Ovary (tissue), 9 donors: Measurements from ENCODE around the gene KIF11. TPM values are rescaled to one million over a fixed set of nuclear protein-coding genes. Genes with fewer than 3 reads are reported as not detected.
A peak's percentile ranks its signal among the peaks of the same experiment; 100 is the strongest.
"Not testable (repeated sequence)": the region's sequence is repeated elsewhere in the genome, so short reads cannot be mapped to it uniquely, and the experiment has no call there.

Experiments used
- DNase-seq, 5 donors: peaks; one replicate each; pipeline ENCODE4 v3.0.0-alpha.2; 2019 to 2020
- H3K27ac ChIP-seq, 2 donors: fragments of 200-600 bp; one replicate each; pipeline versions ENCODE4 v1.5.1 to v1.8.0; 2019 to 2022
- H3K27me3 ChIP-seq: fragments of 200-600 bp; one replicate; pipeline ENCODE4 v1.8.0; 2022
- H3K36me3 ChIP-seq: fragments of 200-600 bp; sonication (generic); one replicate; pipeline ENCODE4 v1.5.1; 2019
- H3K4me1 ChIP-seq: one replicate; pipeline ENCODE4 v1.8.1; 2013; ENCODE audit warnings: mild to moderate bottlenecking, moderate library complexity; ENCODE audit not compliant: insufficient read depth
- H3K4me3 ChIP-seq: fragments of 200-600 bp; sonication (generic); one replicate; pipeline ENCODE4 v1.5.1; 2017
- H3K9me3 ChIP-seq, 2 donors: fragments of 200-600 bp in 1 of 2; sonication (generic) in 1 of 2; one replicate each; pipeline versions ENCODE4 v1.5.1 to v1.8.1; 2013 to 2019; ENCODE audit warnings: mild to moderate bottlenecking in 1 of 2, moderate library complexity in 1 of 2
- EP300 ChIP-seq: sonication (generic); formaldehyde crosslinking; IDR thresholded peaks from one replicate; pipeline ENCODE4 v1.6.1; 2017; ENCODE audit warnings: antibody characterized with exemption
- POLR2A ChIP-seq: fragments of 450-650 bp; IDR thresholded peaks from one replicate; pipeline ENCODE4 v1.6.1; 2017; ENCODE audit warnings: antibody characterized with exemption, mild to moderate bottlenecking, moderate library complexity
- WGBS, 3 donors: extraction: QIAGEN DNeasy Blood & Tissue Kit in 1 of 3; methylation state at CpG; one replicate each; pipeline versions ENCODE4 v1.1.5 to v1.1.7; 2013 to 2017; 5-methylcytosine and 5-hydroxymethylcytosine counted together
- intact Hi-C, 4 donors: fragments of 100-400 bp; cut with DNase I; formaldehyde crosslinking; loops; one replicate each; pipeline versions ENCODE4 v1.11.0 to v1.15.1; 2022 to 2023
- polyA plus RNA-seq, 2 donors: library from polyadenylated mRNA; stranded (reverse); fragments of 200-250 nt in 1 of 2; fragments of 350-450 nt in 1 of 2; fragmentation: Illumina TruSeq in 1 of 2; extraction: RNeasy Lipid Tissue Mini Kit (QIAGEN cat#74804) in 1 of 2; gene quantifications; one replicate each; pipeline ENCODE4 v1.2.3, GENCODE V29; 2013 to 2014
- total RNA-seq, 7 donors: library from RNA; depleted of rRNA in 2 of 7; stranded (reverse); fragments of >200 nt in 2 of 7; fragmentation: NEBNext Ultra II Directional in 3 of 7; extraction: Animal tissue kit (Norgen Biotek cat#: 25700) in 3 of 7; gene quantifications; one replicate each; pipeline versions ENCODE4 v1.1.0 to v1.2.4, GENCODE V29; 2016 to 2023
- TF ChIP-seq, protein P1 (sequence below), 3 donors: fragments of 450-650 bp in 2 of 3; fragments of 200-600 bp in 1 of 3; IDR thresholded peaks; one replicate each; pipeline versions ENCODE4 v1.5.1 to v1.8.0; 2016 to 2022; ENCODE audit warnings: antibody characterized with exemption in 3 of 3, mild to moderate bottlenecking in 1 of 3
- donor health status: DM: no; HTN: no; CAD: no; lungs with moderate emphysema.
- donor health status: DM: no; HTN: no; CAD: no.
- donor health status: Bipolar disorder and iron deficiency.
- donor health status: DM: yes; HTN: yes; CAD: no.
- donor health status: DM: no; HTN: no; CAD: no.
- donor health status: DM: yes; HTN: yes; CAD: no.

KIF11 gene
- total and polyA plus RNA-seq, 9 donors: 0.23 to 2.3 (median 0.77) TPM

GRCh38 chr10:92574548-92575261 is 18.2 kb upstream of the KIF11 start:
- Histone ChIP-seq H3K27me3 (no peaks in the 10 kb centered on the region), H3K27ac (peak overlapping the region; percentile 78 to 94), H3K4me3 (peak overlapping the region; percentile 84), H3K36me3 (no peaks in the 10 kb centered on the region), H3K9me3 (no peaks in the 10 kb centered on the region), H3K4me1 (peaks cover 12% of the 10 kb centered on the region)
- TF ChIP-seq EP300: no peak
- TF ChIP-seq, protein P1, sequence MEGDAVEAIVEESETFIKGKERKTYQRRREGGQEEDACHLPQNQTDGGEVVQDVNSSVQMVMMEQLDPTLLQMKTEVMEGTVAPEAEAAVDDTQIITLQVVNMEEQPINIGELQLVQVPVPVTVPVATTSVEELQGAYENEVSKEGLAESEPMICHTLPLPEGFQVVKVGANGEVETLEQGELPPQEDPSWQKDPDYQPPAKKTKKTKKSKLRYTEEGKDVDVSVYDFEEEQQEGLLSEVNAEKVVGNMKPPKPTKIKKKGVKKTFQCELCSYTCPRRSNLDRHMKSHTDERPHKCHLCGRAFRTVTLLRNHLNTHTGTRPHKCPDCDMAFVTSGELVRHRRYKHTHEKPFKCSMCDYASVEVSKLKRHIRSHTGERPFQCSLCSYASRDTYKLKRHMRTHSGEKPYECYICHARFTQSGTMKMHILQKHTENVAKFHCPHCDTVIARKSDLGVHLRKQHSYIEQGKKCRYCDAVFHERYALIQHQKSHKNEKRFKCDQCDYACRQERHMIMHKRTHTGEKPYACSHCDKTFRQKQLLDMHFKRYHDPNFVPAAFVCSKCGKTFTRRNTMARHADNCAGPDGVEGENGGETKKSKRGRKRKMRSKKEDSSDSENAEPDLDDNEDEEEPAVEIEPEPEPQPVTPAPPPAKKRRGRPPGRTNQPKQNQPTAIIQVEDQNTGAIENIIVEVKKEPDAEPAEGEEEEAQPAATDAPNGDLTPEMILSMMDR (IDR thresholded peaks at IDR 0.05): no peak
- TF ChIP-seq POLR2A: no peak
- 4 to 7% (median 5%) methylated on average over 22 of the region's 22 CpGs for whole genome bisulfite sequencing, 3 donors
- DNase-seq: no peak
- intact Hi-C loops: loop anchor here in 3 of 4 donors (2.0 to 5.0 kb wide), 4 partner anchors 16 to 612 kb away; no protein-coding TSS in a partner anchor

- Histone ChIP-seq H3K9me3 (no peaks in the 10 kb centered on the region), H3K4me3 (no peak overlapping the region), H3K36me3 (no peaks in the 10 kb centered on the region), H3K27me3 (no peaks in the 10 kb centered on the region), H3K4me1 (peaks cover 11% of the 10 kb centered on the region), H3K27ac (no peak overlapping the region)
- DNase-seq: no peak
- TF ChIP-seq POLR2A (no peak), EP300 (no peak)
- TF ChIP-seq, protein P1 (IDR thresholded peaks at IDR 0.05): no peak
- intact Hi-C loops: loop anchor here in 3 of 4 donors (2.0 to 5.0 kb wide), 3 partner anchors 15 to 614 kb away; no protein-coding TSS in a partner anchor
These were observed 17.0 kb upstream of the KIF11 start for GRCh38 chr10:92575961-92576360.

DNA sequence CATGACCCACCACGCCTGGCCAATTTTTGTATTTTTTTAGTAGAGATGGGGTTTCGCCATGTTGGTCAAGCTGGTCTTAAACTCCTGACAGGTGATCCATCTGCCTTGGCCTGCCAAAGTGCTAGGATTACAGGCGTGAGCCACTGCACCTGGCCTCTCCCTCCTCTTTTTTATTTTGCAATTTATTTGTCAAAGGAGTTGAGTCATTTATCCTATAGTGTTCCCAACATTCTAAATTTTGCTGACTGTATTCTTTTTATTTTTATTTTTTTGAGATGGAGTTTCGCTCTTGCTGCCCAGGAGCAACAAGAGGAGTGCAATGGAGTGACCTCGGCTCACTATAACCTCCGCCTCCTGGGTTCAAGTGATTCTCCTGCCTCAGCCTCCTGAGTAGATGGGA is 10.6 kb upstream of the KIF11 start:
- H3K4me3 ChIP-seq, H3K27me3 ChIP-seq, H3K27ac ChIP-seq, H3K36me3 ChIP-seq, H3K9me3 ChIP-seq, DNase-seq, intact Hi-C loops, H3K4me1 ChIP-seq: not testable (repeated sequence)
- 94 to 96% (median 96%) methylated on average over 6 of the region's 6 CpGs for WGBS, 3 donors

- 45 to 52% (median 45%) methylated on average over 19 of the region's 19 CpGs for WGBS, 3 donors
- H3K4me3 ChIP-seq: peak overlapping the region; percentile 67
- no peaks in the 10 kb centered on the region for H3K27me3 ChIP-seq
- peak overlapping the region in 1 of 2 donors; percentile 88 for H3K27ac ChIP-seq
- no peaks in the 10 kb centered on the region for H3K4me1 ChIP-seq
- no peaks in the 10 kb centered on the region for H3K36me3 ChIP-seq
- H3K9me3 ChIP-seq: no peaks in the 10 kb centered on the region
- TF ChIP-seq POLR2A (no peak), EP300 (no peak)
- TF ChIP-seq, protein P1 (IDR thresholded peaks at IDR 0.05): no peak
- intact Hi-C loops: loop anchor here in 1 of 4 donors (2.0 kb wide), 1 partner anchor 16 kb away; the partner anchor contains the start of gene IDE
- DNase-seq: peak; percentile 26 to 58 (median 48)
These were observed 2.0 kb upstream of the KIF11 start for GRCh38 chr10:92590623-92591549.
